ENCODE measurements around the gene SPTAN1. TPM values are rescaled to one million over a fixed set of nuclear protein-coding genes. Genes with fewer than 3 reads are reported as not detected.

Gene SPTAN1
- total RNA-seq, 1 experiment from 2014 or later: 111 TPM

DNA sequence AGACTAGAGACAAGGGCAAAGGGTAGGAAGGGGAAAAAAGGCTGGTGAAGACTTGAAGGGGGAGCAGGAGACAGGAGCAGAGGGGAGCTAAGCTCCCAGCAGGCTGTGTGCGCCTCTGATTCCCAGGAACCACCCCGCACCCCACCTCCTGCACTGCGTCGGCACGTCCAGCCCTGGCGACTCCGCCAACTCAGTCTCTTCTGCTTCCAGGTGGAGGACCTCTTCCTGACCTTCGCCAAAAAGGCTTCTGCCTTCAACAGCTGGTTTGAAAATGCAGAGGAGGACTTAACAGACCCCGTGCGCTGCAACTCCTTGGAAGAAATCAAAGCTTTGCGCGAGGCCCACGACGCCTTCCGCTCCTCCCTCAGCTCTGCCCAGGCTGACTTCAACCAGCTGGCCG lies 73.8 kb downstream of the SPTAN1 start:
- Histone ChIP-seq H3K4me3 (replicated peaks in 1 of 2; ENCODE audit: low read depth in 1 of 2, low read length in 2 of 2) (no peak overlapping the region), H4K20me1 (ENCODE audit: insufficient read depth) (no peaks in the 10 kb centered on the region), H3K79me2 (ENCODE audit: insufficient read depth, low read length) (no peaks in the 10 kb centered on the region), H3K9ac (ENCODE audit: low read length) (no peak overlapping the region), H3K9me2 (ENCODE audit: insufficient read depth) (no peaks in the 10 kb centered on the region), H2AFZ (ENCODE audit: low read depth, low read length, poor library complexity, severe bottlenecking) (no peak overlapping the region), H3K27me3 (ENCODE audit: insufficient read depth, low read length) (no peaks in the 10 kb centered on the region), H3K27ac (ENCODE audit: low read depth, low read length) (no peak overlapping the region), H3K4me2 (ENCODE audit: low read length) (no peak overlapping the region), H3K36me3 (ENCODE audit: control insufficient read depth in 1 of 2, insufficient read depth in 2 of 2, low read length in 2 of 2) (peaks cover 17 to 26% of the 10 kb centered on the region in 2 experiments; a peak in 3 of 4 replicates), H3K9me3 (ENCODE audit: control insufficient read depth in 1 of 2, insufficient read depth in 1 of 2, low read depth in 1 of 2, low read length in 2 of 2) (no peaks in the 10 kb centered on the region), H3K4me1 (ENCODE audit: control insufficient read depth in 1 of 2, insufficient read depth in 2 of 2, low read length in 2 of 2) (peaks cover 0 to 10% of the 10 kb centered on the region in 2 experiments; a peak in 2 of 4 replicates)
- ChIA-PET CTCF (interaction anchor here (0.9 to 1.6 kb wide), 2 partner anchors 9 to 187 kb away, joined by 3 to 6 read pairs; no protein-coding TSS in a partner anchor), POLR2A (interaction anchor here (1.3 kb wide), 1 partner anchor 10 kb away, joined by 3 read pairs; no protein-coding TSS in a partner anchor), RAD21 (ENCODE audit: low non-redundant PET in 1 of 2, low total read pairs in 2 of 2, uncharacterized antibody in 2 of 2, unreplicated experiment in 2 of 2) (no interaction called here)
- ATAC-seq: no peak
- DNase-seq (ENCODE audit: low read depth, low spot score): no peak
- BruUV-seq (replicated peaks): no TSS peak
- TF ChIP-seq ZFX (IDR thresholded peaks at IDR 0.05) (no peak), JUND (IDR thresholded peaks at IDR 0.05) (no peak), EZH2 (IDR thresholded peaks at IDR 0.05) (no peak), EGR1 (IDR thresholded peaks at IDR 0.05; ENCODE audit: low read depth) (no peak), FOSL1 (IDR thresholded peaks at IDR 0.05; ENCODE audit: low read depth) (no peak), SIN3A (IDR thresholded peaks at IDR 0.05; ENCODE audit: low read depth) (no peak), ZNF274 (IDR thresholded peaks at IDR 0.05; ENCODE audit: low read depth, low read length) (no peak), CBX3 (IDR thresholded peaks at IDR 0.05; ENCODE audit: low read depth) (no peak), RAD21 (IDR thresholded peaks at IDR 0.05; ENCODE audit: low read depth) (no peak), SRF (IDR thresholded peaks at IDR 0.05; ENCODE audit: low read depth) (no peak), CEBPB (IDR thresholded peaks at IDR 0.05; ENCODE audit: low read depth) (no peak), POLR2AphosphoS5 (IDR thresholded peaks at IDR 0.05; ENCODE audit: low read depth, low read length) (no peak), YY1 (IDR thresholded peaks at IDR 0.05; ENCODE audit: extremely low read depth, insufficient replicate concordance, low read depth, low read length) (no peak), ELF1 (IDR thresholded peaks at IDR 0.05; ENCODE audit: borderline replicate concordance, low read depth) (no peak), EZH2phosphoT487 (IDR thresholded peaks at IDR 0.05; ENCODE audit: borderline replicate concordance) (no peak), POLR2A (IDR thresholded peaks at IDR 0.05; ENCODE audit: borderline replicate concordance, extremely low read depth, insufficient read depth, insufficient read length) (no peak)
- TF ChIP-seq, protein P1, sequence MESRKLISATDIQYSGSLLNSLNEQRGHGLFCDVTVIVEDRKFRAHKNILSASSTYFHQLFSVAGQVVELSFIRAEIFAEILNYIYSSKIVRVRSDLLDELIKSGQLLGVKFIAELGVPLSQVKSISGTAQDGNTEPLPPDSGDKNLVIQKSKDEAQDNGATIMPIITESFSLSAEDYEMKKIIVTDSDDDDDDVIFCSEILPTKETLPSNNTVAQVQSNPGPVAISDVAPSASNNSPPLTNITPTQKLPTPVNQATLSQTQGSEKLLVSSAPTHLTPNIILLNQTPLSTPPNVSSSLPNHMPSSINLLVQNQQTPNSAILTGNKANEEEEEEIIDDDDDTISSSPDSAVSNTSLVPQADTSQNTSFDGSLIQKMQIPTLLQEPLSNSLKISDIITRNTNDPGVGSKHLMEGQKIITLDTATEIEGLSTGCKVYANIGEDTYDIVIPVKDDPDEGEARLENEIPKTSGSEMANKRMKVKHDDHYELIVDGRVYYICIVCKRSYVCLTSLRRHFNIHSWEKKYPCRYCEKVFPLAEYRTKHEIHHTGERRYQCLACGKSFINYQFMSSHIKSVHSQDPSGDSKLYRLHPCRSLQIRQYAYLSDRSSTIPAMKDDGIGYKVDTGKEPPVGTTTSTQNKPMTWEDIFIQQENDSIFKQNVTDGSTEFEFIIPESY (IDR thresholded peaks at IDR 0.05; ENCODE audit: extremely low read depth, insufficient replicate concordance, low read length): no peak
- TF ChIP-seq, protein P2, sequence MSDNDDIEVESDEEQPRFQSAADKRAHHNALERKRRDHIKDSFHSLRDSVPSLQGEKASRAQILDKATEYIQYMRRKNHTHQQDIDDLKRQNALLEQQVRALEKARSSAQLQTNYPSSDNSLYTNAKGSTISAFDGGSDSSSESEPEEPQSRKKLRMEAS (IDR thresholded peaks at IDR 0.05): no peak
- TF ChIP-seq, protein P3, sequence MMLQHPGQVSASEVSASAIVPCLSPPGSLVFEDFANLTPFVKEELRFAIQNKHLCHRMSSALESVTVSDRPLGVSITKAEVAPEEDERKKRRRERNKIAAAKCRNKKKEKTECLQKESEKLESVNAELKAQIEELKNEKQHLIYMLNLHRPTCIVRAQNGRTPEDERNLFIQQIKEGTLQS (IDR thresholded peaks at IDR 0.05): no peak
- TF ChIP-seq, protein P4, sequence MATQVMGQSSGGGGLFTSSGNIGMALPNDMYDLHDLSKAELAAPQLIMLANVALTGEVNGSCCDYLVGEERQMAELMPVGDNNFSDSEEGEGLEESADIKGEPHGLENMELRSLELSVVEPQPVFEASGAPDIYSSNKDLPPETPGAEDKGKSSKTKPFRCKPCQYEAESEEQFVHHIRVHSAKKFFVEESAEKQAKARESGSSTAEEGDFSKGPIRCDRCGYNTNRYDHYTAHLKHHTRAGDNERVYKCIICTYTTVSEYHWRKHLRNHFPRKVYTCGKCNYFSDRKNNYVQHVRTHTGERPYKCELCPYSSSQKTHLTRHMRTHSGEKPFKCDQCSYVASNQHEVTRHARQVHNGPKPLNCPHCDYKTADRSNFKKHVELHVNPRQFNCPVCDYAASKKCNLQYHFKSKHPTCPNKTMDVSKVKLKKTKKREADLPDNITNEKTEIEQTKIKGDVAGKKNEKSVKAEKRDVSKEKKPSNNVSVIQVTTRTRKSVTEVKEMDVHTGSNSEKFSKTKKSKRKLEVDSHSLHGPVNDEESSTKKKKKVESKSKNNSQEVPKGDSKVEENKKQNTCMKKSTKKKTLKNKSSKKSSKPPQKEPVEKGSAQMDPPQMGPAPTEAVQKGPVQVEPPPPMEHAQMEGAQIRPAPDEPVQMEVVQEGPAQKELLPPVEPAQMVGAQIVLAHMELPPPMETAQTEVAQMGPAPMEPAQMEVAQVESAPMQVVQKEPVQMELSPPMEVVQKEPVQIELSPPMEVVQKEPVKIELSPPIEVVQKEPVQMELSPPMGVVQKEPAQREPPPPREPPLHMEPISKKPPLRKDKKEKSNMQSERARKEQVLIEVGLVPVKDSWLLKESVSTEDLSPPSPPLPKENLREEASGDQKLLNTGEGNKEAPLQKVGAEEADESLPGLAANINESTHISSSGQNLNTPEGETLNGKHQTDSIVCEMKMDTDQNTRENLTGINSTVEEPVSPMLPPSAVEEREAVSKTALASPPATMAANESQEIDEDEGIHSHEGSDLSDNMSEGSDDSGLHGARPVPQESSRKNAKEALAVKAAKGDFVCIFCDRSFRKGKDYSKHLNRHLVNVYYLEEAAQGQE (IDR thresholded peaks at IDR 0.05; ENCODE audit: low read depth): no peak
- intact Hi-C loops (cut with micrococcal nuclease): no loop called here
